H9 (cell line): ENCODE data around the gene EGLN3. TPM values are rescaled to one million over a fixed set of nuclear protein-coding genes. Genes with fewer than 3 reads are reported as not detected.
A peak's percentile ranks its signal among the peaks of the same experiment; 100 is the strongest.

Experiments
- DNase-seq: peaks from one replicate; pipeline ENCODE4 v3.0.0-alpha.2; 2017
- H2AFZ ChIP-seq: one replicate; pipeline ENCODE4 v1.6.1; 2013; ENCODE audit warnings: mild to moderate bottlenecking, low read length, control low read depth, moderate library complexity
- H2AK5ac ChIP-seq: 2 replicates; pipeline ENCODE4 v1.6.1; 2013; ENCODE audit warnings: low read length, control low read depth, mixed read lengths; ENCODE audit not compliant: insufficient read length
- H2BK120ac ChIP-seq: one replicate; pipeline ENCODE4 v1.6.1; 2013; ENCODE audit warnings: low read depth, mild to moderate bottlenecking, low read length, control low read depth, inconsistent platforms; ENCODE audit not compliant: poor library complexity, severe bottlenecking
- H2BK12ac ChIP-seq: 2 replicates; pipeline ENCODE4 v1.6.1; 2013; ENCODE audit warnings: low read length, control low read depth, mixed read lengths, low read depth; ENCODE audit not compliant: insufficient read length
- H2BK15ac ChIP-seq: 2 replicates; pipeline ENCODE4 v1.6.1; 2013; ENCODE audit warnings: low read depth, low read length, control low read depth
- H2BK20ac ChIP-seq: one replicate; pipeline ENCODE4 v1.6.1; 2013; ENCODE audit warnings: low read depth, mild to moderate bottlenecking, low read length, control low read depth, inconsistent platforms; ENCODE audit not compliant: poor library complexity, severe bottlenecking
- H2BK5ac ChIP-seq: 2 replicates; pipeline ENCODE4 v1.6.1; 2013; ENCODE audit warnings: low read length, control low read depth, mixed read lengths; ENCODE audit not compliant: insufficient read length
- H3K14ac ChIP-seq: 2 replicates; pipeline ENCODE4 v1.6.1; 2013; ENCODE audit warnings: low read length, control low read depth; ENCODE audit not compliant: insufficient read depth
- H3K18ac ChIP-seq: 2 replicates; pipeline ENCODE4 v1.6.1; 2013; ENCODE audit warnings: low read depth, mild to moderate bottlenecking, mixed read lengths, low read length, control low read depth; ENCODE audit not compliant: insufficient read length
- H3K23ac ChIP-seq: 2 replicates; pipeline ENCODE4 v1.6.1; 2013; ENCODE audit warnings: low read length, control low read depth, mixed read lengths, low read depth; ENCODE audit not compliant: insufficient read length
- H3K23me2 ChIP-seq: 2 replicates; pipeline ENCODE4 v1.6.1; 2013; ENCODE audit warnings: low read depth, mild to moderate bottlenecking, mixed read lengths, low read length, control low read depth; ENCODE audit not compliant: insufficient read length, poor library complexity, severe bottlenecking
- H3K27ac ChIP-seq: 2 replicates; pipeline ENCODE4 v1.5.1; 2013; ENCODE audit warnings: low read length, control low read depth, mixed read lengths, low read depth; ENCODE audit not compliant: insufficient read length
- H3K27me3 ChIP-seq: 2 replicates; pipeline ENCODE4 v1.6.1; 2013; ENCODE audit warnings: low read length, control low read depth, inconsistent platforms; ENCODE audit not compliant: insufficient read depth
- H3K4ac ChIP-seq: 2 replicates; pipeline ENCODE4 v1.6.1; 2013; ENCODE audit warnings: low read depth, mild to moderate bottlenecking, control low read depth, inconsistent platforms, low read length, moderate library complexity
- H3K4me1 ChIP-seq: 2 replicates; pipeline ENCODE4 v1.6.1; 2013; ENCODE audit warnings: low read length, control low read depth, inconsistent platforms; ENCODE audit not compliant: insufficient read depth
- H3K4me2 ChIP-seq: 2 replicates; pipeline ENCODE4 v1.6.1; 2013; ENCODE audit warnings: low read length, control low read depth, mixed read lengths; ENCODE audit not compliant: insufficient read length, insufficient read depth
- H3K56ac ChIP-seq: 2 replicates; pipeline ENCODE4 v1.6.1; 2013; ENCODE audit warnings: low read depth, mild to moderate bottlenecking, mixed read lengths, low read length, control low read depth; ENCODE audit not compliant: insufficient read length
- H3K79me1 ChIP-seq: 2 replicates; pipeline ENCODE4 v1.6.1; 2013; ENCODE audit warnings: low read depth, mild to moderate bottlenecking, moderate library complexity, low read length, control low read depth, inconsistent platforms; ENCODE audit not compliant: insufficient read depth, poor library complexity, severe bottlenecking
- H3K79me2 ChIP-seq: 2 replicates; pipeline ENCODE4 v1.6.1; 2013; ENCODE audit warnings: low read length, control low read depth, inconsistent platforms; ENCODE audit not compliant: insufficient read depth
- H3K9ac ChIP-seq: 2 replicates; pipeline ENCODE4 v1.6.1; 2013; ENCODE audit warnings: low read length, control low read depth, mixed read lengths; ENCODE audit not compliant: insufficient read length; ENCODE audit errors: extremely low read depth
- H3K9me3 ChIP-seq: one replicate; pipeline ENCODE4 v1.6.1; 2013; ENCODE audit warnings: low read depth, low read length, inconsistent platforms; ENCODE audit not compliant: control insufficient read depth
- H3T11ph ChIP-seq: one replicate; pipeline ENCODE4 v1.6.1; 2013; ENCODE audit warnings: mild to moderate bottlenecking, low read length, control low read depth, inconsistent platforms
- H4K20me1 ChIP-seq: one replicate; pipeline ENCODE4 v1.6.1; 2013; ENCODE audit not compliant: control insufficient read depth, insufficient read length, insufficient read depth
- H4K5ac ChIP-seq: 2 replicates; pipeline ENCODE4 v1.6.1; 2013; ENCODE audit warnings: low read depth, mild to moderate bottlenecking, mixed read lengths, low read length, control low read depth; ENCODE audit not compliant: insufficient read length
- H4K8ac ChIP-seq: replicated peaks from 2 replicates; pipeline ENCODE4 v1.6.1; 2013; ENCODE audit warnings: low read length, control low read depth, mixed read lengths, low read depth; ENCODE audit not compliant: insufficient read length
- H4K91ac ChIP-seq: 2 replicates; pipeline ENCODE4 v1.6.1; 2013; ENCODE audit warnings: low read depth, mild to moderate bottlenecking, moderate library complexity, mixed read lengths, low read length, control low read depth; ENCODE audit not compliant: insufficient read length
- H3K27ac Mint-ChIP-seq, 3 experiments: 2 replicates in 2 of 3; 3 replicates in 1 of 3; pipeline ENCODE4 v1.8.0; 2020 to 2021; ENCODE audit warnings: mixed read lengths in 3 of 3, mild to moderate bottlenecking in 1 of 3, moderate library complexity in 1 of 3
- H3K27me3 Mint-ChIP-seq: 2 replicates; pipeline ENCODE4 v1.8.0; 2021; ENCODE audit warnings: low read depth, mild to moderate bottlenecking, moderate library complexity, mixed read lengths
- H3K36me3 Mint-ChIP-seq, 3 experiments: 2 replicates in 2 of 3; 3 replicates in 1 of 3; pipeline ENCODE4 v1.8.0; 2020 to 2021; ENCODE audit warnings: low read depth in 3 of 3, mixed read lengths in 3 of 3; ENCODE audit not compliant: insufficient read depth in 1 of 3
- H3K4me1 Mint-ChIP-seq, 2 experiments: 2 replicates each; pipeline ENCODE4 v1.8.0; 2020; ENCODE audit warnings: mixed read lengths in 2 of 2
- H3K4me3 Mint-ChIP-seq, 2 experiments: 2 replicates in 1 of 2; 3 replicates in 1 of 2; pipeline ENCODE4 v1.8.0; 2020 to 2021; ENCODE audit warnings: mild to moderate bottlenecking in 2 of 2, mixed read lengths in 2 of 2, moderate library complexity in 1 of 2
- H3K9me3 Mint-ChIP-seq, 2 experiments: 2 replicates in 1 of 2; 3 replicates in 1 of 2; pipeline ENCODE4 v1.8.0; 2020; ENCODE audit warnings: mild to moderate bottlenecking in 2 of 2, mixed read lengths in 2 of 2, moderate library complexity in 1 of 2
- WGBS: extraction: QIAGEN DNeasy Blood & Tissue Kit; methylation state at CpG from one replicate; pipeline ENCODE4 v1.1.7; 2013; ENCODE audit warnings: missing lambda C conversion rate, low lambda C conversion rate, mixed read lengths; ENCODE audit not compliant: insufficient read length; ENCODE audit errors: extremely low coverage; 5-methylcytosine and 5-hydroxymethylcytosine counted together
- total RNA-seq: library from RNA; stranded (reverse); gene quantifications from 2 replicates; pipeline ENCODE4 v1.2.1, GENCODE V29; 2021
- TF ChIP-seq, protein P1 (sequence below): fragments of 200-600 bp; sonication (generic); conservative IDR thresholded peaks from 3 replicates; pipeline ENCODE4 v1.8.0; 2021; ENCODE audit warnings: antibody characterized with exemption, mild to moderate bottlenecking

EGLN3 gene
- total RNA-seq, 1 experiment from 2014 or later = 19.8 TPM

DNA sequence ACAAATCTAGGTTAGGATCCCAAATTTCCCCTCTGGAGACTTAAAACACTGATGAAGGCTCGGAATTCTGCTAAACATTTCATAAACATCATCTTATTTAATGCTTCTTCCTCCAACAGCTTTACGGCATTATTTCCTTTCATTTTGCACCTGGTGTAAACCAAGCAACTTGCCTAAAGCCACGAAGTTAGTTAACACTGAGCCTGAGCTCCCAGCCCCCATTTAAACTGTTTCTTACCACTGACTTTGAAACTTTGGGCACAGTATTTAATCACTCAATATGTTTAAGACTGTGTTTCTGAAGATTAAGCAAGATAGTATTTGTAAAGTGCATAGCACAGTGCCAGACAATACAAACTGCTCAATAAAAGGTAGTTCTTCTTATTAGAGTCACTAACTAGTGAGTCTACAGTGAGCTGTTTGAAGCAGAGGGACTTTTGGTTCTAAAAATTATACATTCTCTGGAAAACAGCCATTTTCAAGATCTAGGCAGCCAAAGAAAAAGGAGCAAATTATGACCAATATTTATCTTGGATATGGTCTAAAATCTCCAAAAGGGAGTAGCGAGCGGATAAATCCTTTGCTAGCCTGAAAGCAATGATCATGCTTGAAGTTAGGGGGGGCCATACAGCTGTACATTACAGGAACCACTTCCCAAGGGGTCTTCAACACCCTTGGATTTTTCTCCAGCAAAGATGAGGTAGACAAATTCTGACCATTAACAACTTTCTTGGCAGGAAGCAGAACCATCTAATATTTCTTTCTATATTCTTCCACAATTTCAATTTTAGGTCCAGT is 4.0 kb downstream of the EGLN3 start:
- Histone ChIP-seq H3K79me1 (no peaks in the 10 kb centered on the region), H3K79me2 (peaks cover 12% of the 10 kb centered on the region; the same call in 1 of the 2 replicates), H2BK15ac (no peak overlapping the region), H2AK5ac (no peak overlapping the region), H2AFZ (no peak overlapping the region), H3K4ac (no peak overlapping the region), H4K8ac (no peak overlapping the region), H4K5ac (no peak overlapping the region), H3K18ac (no peak overlapping the region), H3K14ac (no peak overlapping the region), H3K56ac (no peak overlapping the region), H3K23ac (no peak overlapping the region), H3K27me3 (peaks cover 4% of the 10 kb centered on the region; the same call in 1 of the 2 replicates), H3K4me2 (no peak overlapping the region), H3K9ac (no peak overlapping the region), H2BK20ac (no peak overlapping the region), H3K4me1 (peaks cover 1% of the 10 kb centered on the region; the same call in 1 of the 2 replicates), H3K9me3 (no peaks in the 10 kb centered on the region), H3T11ph (no peak overlapping the region), H4K91ac (no peak overlapping the region), H2BK120ac (no peak overlapping the region), H2BK12ac (no peak overlapping the region), H2BK5ac (no peak overlapping the region), H4K20me1 (no peaks in the 10 kb centered on the region), H3K23me2 (peaks cover 22% of the 10 kb centered on the region), H3K27ac (no peak overlapping the region)
- H3K36me3 Mint-ChIP-seq = peaks cover 6 to 28% (median 7%) of the 10 kb centered on the region in 3 experiments; a peak in 5 of 7 replicates
- no peak for DNase-seq
- no peaks in the 10 kb centered on the region; a peak in 1 of 5 replicates for H3K9me3 Mint-ChIP-seq
- H3K4me3 Mint-ChIP-seq = peak overlapping the region in 1 of 2 experiments; percentile 4; a peak in 1 of 5 replicates
- TF ChIP-seq, protein P1, sequence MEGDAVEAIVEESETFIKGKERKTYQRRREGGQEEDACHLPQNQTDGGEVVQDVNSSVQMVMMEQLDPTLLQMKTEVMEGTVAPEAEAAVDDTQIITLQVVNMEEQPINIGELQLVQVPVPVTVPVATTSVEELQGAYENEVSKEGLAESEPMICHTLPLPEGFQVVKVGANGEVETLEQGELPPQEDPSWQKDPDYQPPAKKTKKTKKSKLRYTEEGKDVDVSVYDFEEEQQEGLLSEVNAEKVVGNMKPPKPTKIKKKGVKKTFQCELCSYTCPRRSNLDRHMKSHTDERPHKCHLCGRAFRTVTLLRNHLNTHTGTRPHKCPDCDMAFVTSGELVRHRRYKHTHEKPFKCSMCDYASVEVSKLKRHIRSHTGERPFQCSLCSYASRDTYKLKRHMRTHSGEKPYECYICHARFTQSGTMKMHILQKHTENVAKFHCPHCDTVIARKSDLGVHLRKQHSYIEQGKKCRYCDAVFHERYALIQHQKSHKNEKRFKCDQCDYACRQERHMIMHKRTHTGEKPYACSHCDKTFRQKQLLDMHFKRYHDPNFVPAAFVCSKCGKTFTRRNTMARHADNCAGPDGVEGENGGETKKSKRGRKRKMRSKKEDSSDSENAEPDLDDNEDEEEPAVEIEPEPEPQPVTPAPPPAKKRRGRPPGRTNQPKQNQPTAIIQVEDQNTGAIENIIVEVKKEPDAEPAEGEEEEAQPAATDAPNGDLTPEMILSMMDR = no peak
- H3K27me3 Mint-ChIP-seq = peaks cover 12% of the 10 kb centered on the region
- no peak overlapping the region for H3K27ac Mint-ChIP-seq
- WGBS = no CpG with 5 or more reads among the region's 5 CpGs
- peaks cover 58 to 74% of the 10 kb centered on the region in 2 experiments for H3K4me1 Mint-ChIP-seq
